ENCODE data around the gene CCDC175. TPM values are rescaled to one million over a fixed set of nuclear protein-coding genes. Genes with fewer than 3 reads are reported as not detected.

Gene CCDC175
- total and polyA plus RNA-seq, 4 donors = not detected

- DNase-seq (ENCODE audit: low spot score) = no peak
- H3K9me3 ChIP-seq (ENCODE audit: control insufficient read depth in 4 of 4, low read length in 3 of 4) = no peaks in the 10 kb centered on the region
- 77% methylated on average over 2 of the region's 2 CpGs for WGBS
Measured at GRCh38 chr14:59547310-59547709, 29.3 kb downstream of the CCDC175 start.

GRCh38 chr14:59543873-59544272 lies 32.7 kb downstream of the CCDC175 start:
- no peak overlapping the region for H3K4me3 ChIP-seq (ENCODE audit: low read depth in 1 of 3, low read length in 3 of 3)
- DNase-seq (ENCODE audit: low spot score) = no peak
- WGBS = 47% methylated on average over 7 of the region's 7 CpGs
- no peaks in the 10 kb centered on the region for H3K9me3 ChIP-seq (ENCODE audit: control insufficient read depth in 4 of 4, low read length in 3 of 4)
- H3K9ac ChIP-seq (ENCODE audit: low read depth in 1 of 2, low read length in 2 of 2) = no peak overlapping the region
- no peak overlapping the region for H3K27ac ChIP-seq (ENCODE audit: low read depth in 1 of 2, low read length in 2 of 2)
- H3K27me3 ChIP-seq (ENCODE audit: control insufficient read depth in 4 of 4, insufficient read depth in 4 of 4, low read length in 3 of 4) = peaks cover 0 to 4% (median 0%) of the 10 kb centered on the region in 4 donors
- H3K4me1 ChIP-seq (ENCODE audit: control insufficient read depth in 4 of 4, insufficient read depth in 4 of 4, low read length in 3 of 4) = no peaks in the 10 kb centered on the region
- H3K36me3 ChIP-seq (ENCODE audit: control insufficient read depth in 4 of 4, insufficient read depth in 3 of 4, low read depth in 1 of 4, low read length in 3 of 4) = no peaks in the 10 kb centered on the region
- TF ChIP-seq FOXA2 (IDR thresholded peaks at IDR 0.05) (no peak), TAF1 (conservative IDR thresholded peaks at IDR 0.05) (no peak), FOXA1 (IDR thresholded peaks at IDR 0.05) (no peak), HNF4G (IDR thresholded peaks at IDR 0.05) (no peak), RAD21 (IDR thresholded peaks at IDR 0.05) (no peak), CTCF (IDR thresholded peaks at IDR 0.05; ENCODE audit: low read depth, low read length, missing input control) (no peak), NR2F2 (IDR thresholded peaks at IDR 0.05) (no peak), ATF3 (IDR thresholded peaks at IDR 0.05) (no peak), JUND (IDR thresholded peaks at IDR 0.05) (no peak), REST (IDR thresholded peaks at IDR 0.05) (no peak), SP1 (IDR thresholded peaks at IDR 0.05) (no peak), EGR1 (IDR thresholded peaks at IDR 0.05; ENCODE audit: low read depth in 2 of 2) (no peak)

More at GRCh38 chr14:59547310-59547709, 29.3 kb downstream of the CCDC175 start:
- H3K4me3 ChIP-seq (ENCODE audit: low read depth in 1 of 3, low read length in 3 of 3) = no peak overlapping the region
- H3K27me3 ChIP-seq (ENCODE audit: control insufficient read depth in 4 of 4, insufficient read depth in 4 of 4, low read length in 3 of 4) = peaks cover 0 to 4% (median 0%) of the 10 kb centered on the region in 4 donors
- no peaks in the 10 kb centered on the region for H3K36me3 ChIP-seq (ENCODE audit: control insufficient read depth in 4 of 4, insufficient read depth in 3 of 4, low read depth in 1 of 4, low read length in 3 of 4)
- TF ChIP-seq RXRA (IDR thresholded peaks at IDR 0.05) (no peak), ATF3 (IDR thresholded peaks at IDR 0.05) (no peak), GABPA (IDR thresholded peaks at IDR 0.05 in 1 of 2, conservative IDR thresholded peaks at IDR 0.05 in 1 of 2) (no peak), CTCF (IDR thresholded peaks at IDR 0.05; ENCODE audit: low read depth, low read length, missing input control) (no peak), NR2F2 (IDR thresholded peaks at IDR 0.05) (no peak), JUND (IDR thresholded peaks at IDR 0.05) (no peak), SP1 (IDR thresholded peaks at IDR 0.05) (no peak), MAX (IDR thresholded peaks at IDR 0.05) (no peak), ZBTB33 (IDR thresholded peaks at IDR 0.05) (no peak), RAD21 (IDR thresholded peaks at IDR 0.05) (no peak), TAF1 (conservative IDR thresholded peaks at IDR 0.05) (no peak), YY1 (IDR thresholded peaks at IDR 0.05) (no peak), HNF4A (conservative IDR thresholded peaks at IDR 0.05) (no peak)
- no peak overlapping the region for H3K27ac ChIP-seq (ENCODE audit: low read depth in 1 of 2, low read length in 2 of 2)
- no peak overlapping the region for H3K9ac ChIP-seq (ENCODE audit: low read depth in 1 of 2, low read length in 2 of 2)
- H3K4me1 ChIP-seq (ENCODE audit: control insufficient read depth in 4 of 4, insufficient read depth in 4 of 4, low read length in 3 of 4) = no peaks in the 10 kb centered on the region
